Osteocyte (in vitro differentiated cells): ENCODE data around the gene DNM3. TPM values are rescaled to one million over a fixed set of nuclear protein-coding genes. Genes with fewer than 3 reads are reported as not detected.

ENCODE experiments used
- DNase-seq: peaks from one replicate; pipeline ENCODE4 v3.0.0; 2021; ENCODE audit warnings: mixed read lengths; ENCODE audit not compliant: unreplicated experiment; ENCODE audit errors: extremely low spot score
- H3K27ac Mint-ChIP-seq: one replicate; pipeline ENCODE4 v1.8.0; 2021; ENCODE audit warnings: mild to moderate bottlenecking, mixed read lengths; ENCODE audit not compliant: unreplicated experiment
- H3K27me3 Mint-ChIP-seq: one replicate; pipeline ENCODE4 v1.8.0; 2021; ENCODE audit warnings: mixed read lengths; ENCODE audit not compliant: unreplicated experiment
- H3K36me3 Mint-ChIP-seq: one replicate; pipeline ENCODE4 v1.8.0; 2021; ENCODE audit warnings: mixed read lengths; ENCODE audit not compliant: unreplicated experiment
- H3K4me1 Mint-ChIP-seq: one replicate; pipeline ENCODE4 v1.8.0; 2021; ENCODE audit warnings: mixed read lengths; ENCODE audit not compliant: unreplicated experiment
- H3K4me3 Mint-ChIP-seq: one replicate; pipeline ENCODE4 v1.8.0; 2021; ENCODE audit warnings: mild to moderate bottlenecking, moderate library complexity, mixed read lengths; ENCODE audit not compliant: unreplicated experiment
- H3K9me3 Mint-ChIP-seq: one replicate; pipeline ENCODE4 v1.8.0; 2021; ENCODE audit warnings: mixed read lengths; ENCODE audit not compliant: unreplicated experiment
- total RNA-seq: library from RNA; stranded (reverse); gene quantifications from 2 replicates; pipeline ENCODE4 v1.2.1, GENCODE V29; 2021
- TF ChIP-seq, protein P1 (sequence below): fragments of 200-600 bp; sonication (generic); IDR thresholded peaks from 2 replicates; pipeline ENCODE4 v1.5.0; 2021; ENCODE audit warnings: antibody characterized with exemption, mild to moderate bottlenecking, moderate library complexity

DNM3 gene
- total RNA-seq, 1 donor from 2014 or later = 3.7 TPM

DNA sequence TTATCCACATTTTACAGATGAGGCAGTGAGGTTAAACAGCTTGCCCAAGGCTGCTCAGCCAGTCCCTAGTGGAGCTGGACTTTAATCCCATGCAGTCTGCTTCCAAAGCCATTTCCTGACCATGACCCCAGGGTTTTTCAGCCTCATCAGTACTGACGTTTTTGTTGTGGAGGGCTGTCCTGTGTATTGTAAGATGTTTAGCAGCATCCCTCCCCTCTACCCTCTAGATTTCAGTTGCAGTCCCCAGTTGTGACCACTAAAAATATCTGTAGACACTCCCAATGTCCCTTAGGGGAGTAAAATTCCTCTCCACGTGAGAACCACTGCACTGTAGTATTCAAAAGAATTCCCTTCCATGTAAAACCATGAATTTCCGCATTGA lies 549.0 kb downstream of the DNM3 start:
- TF ChIP-seq, protein P1, sequence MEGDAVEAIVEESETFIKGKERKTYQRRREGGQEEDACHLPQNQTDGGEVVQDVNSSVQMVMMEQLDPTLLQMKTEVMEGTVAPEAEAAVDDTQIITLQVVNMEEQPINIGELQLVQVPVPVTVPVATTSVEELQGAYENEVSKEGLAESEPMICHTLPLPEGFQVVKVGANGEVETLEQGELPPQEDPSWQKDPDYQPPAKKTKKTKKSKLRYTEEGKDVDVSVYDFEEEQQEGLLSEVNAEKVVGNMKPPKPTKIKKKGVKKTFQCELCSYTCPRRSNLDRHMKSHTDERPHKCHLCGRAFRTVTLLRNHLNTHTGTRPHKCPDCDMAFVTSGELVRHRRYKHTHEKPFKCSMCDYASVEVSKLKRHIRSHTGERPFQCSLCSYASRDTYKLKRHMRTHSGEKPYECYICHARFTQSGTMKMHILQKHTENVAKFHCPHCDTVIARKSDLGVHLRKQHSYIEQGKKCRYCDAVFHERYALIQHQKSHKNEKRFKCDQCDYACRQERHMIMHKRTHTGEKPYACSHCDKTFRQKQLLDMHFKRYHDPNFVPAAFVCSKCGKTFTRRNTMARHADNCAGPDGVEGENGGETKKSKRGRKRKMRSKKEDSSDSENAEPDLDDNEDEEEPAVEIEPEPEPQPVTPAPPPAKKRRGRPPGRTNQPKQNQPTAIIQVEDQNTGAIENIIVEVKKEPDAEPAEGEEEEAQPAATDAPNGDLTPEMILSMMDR = no peak
- Mint-ChIP-seq H3K9me3 (no peaks in the 10 kb centered on the region), H3K36me3 (peaks cover 16% of the 10 kb centered on the region), H3K4me3 (no peak overlapping the region), H3K27me3 (no peaks in the 10 kb centered on the region), H3K27ac (peak overlapping the region; percentile 86), H3K4me1 (peaks cover 62% of the 10 kb centered on the region)
- no peak for DNase-seq

DNA sequence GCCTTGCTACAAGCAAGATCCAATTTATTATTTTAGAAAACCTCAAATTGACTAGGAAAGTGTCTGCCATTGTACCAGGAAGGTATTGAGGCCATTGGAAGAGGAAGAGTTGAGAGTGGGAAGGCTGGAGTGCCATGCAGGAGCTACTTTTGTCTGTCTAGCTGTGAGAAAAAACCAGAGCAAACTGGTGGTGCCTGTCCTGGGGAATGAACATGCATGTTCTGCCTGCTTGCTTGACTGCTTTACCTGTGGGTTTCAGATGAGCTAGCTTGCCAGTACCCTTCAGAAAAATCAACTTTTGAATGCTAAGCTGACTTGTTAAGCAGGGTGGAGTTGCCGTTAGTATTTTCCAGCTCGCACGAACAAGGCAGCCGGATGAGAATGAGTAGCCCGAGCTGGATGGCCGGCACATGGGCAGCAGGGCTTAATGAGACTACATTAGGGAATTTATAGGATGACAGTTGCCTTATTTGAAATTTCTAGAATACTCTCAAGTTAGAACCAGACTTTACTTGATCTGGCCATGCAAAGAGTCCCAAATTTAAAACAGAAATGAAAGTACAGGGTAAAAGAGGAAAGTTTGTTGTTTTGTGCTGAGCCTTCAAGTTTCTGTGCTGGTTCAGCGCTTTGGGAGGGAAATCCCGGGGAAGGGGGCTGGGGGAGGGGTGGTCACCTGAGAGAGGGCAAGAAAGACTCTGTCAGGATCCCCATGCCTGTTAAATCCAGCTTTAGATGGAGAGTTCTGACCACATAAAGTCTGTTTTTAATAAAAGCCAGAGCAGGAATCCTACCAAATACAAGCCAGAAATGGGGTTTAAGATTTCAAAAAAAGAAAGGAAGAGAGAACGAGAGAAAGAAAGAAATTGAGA lies 549.6 kb downstream of the DNM3 start:
- H3K27me3 Mint-ChIP-seq = no peaks in the 10 kb centered on the region
- no peaks in the 10 kb centered on the region for H3K9me3 Mint-ChIP-seq
- H3K36me3 Mint-ChIP-seq = peaks cover 16% of the 10 kb centered on the region
- peak overlapping the region; percentile 26 for H3K4me3 Mint-ChIP-seq
- TF ChIP-seq, protein P1 = no peak
- H3K27ac Mint-ChIP-seq = peak overlapping the region; percentile 86
- no peak for DNase-seq
- peaks cover 62% of the 10 kb centered on the region for H3K4me1 Mint-ChIP-seq

DNA sequence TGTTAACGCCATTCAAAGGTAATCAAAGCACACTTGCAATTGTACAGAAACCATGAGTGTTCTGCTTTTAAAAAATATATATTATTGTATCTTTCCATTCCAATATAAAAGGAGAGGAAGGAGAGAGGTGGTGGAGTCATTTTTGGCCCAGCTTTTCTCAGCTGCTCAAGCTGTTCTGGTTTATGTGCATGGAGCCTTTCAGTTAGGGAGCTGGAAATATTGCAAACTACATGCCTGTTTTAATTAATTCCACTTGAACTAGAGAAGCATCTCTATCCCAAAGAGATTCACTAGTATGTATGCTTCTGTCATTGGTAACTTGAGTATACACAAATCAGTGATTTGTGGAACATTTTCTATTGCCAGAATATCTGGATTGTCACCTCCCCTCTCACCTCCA lies 550.7 kb downstream of the DNM3 start:
- Mint-ChIP-seq H3K9me3 (no peaks in the 10 kb centered on the region), H3K4me3 (no peak overlapping the region), H3K36me3 (peaks cover 16% of the 10 kb centered on the region), H3K27me3 (no peaks in the 10 kb centered on the region), H3K27ac (peak overlapping the region; percentile 86), H3K4me1 (peaks cover 60% of the 10 kb centered on the region)
- TF ChIP-seq, protein P1 = no peak
- no peak for DNase-seq

DNA sequence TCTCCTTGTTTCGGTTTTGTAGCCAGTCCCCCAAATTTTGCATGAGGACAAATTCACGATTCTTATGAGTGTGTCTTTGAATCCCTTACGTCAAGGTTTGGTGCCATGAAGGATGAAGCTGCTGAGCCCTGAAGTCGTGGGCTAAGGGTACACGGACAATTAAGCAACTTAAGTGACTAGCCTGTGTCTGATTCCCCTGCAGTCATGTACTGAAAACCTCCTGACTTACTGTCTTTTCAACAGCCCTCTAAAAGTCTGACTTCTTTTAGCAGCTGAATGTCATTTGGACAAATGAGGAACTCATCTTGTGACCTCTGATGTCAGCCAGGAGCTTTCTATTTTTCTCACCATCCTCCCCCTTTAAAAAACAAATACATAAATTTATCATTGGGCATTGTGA lies 552.1 kb downstream of the DNM3 start:
- Mint-ChIP-seq H3K36me3 (peaks cover 16% of the 10 kb centered on the region), H3K27ac (peak overlapping the region; percentile 50), H3K4me1 (peaks cover 70% of the 10 kb centered on the region)

More for the DNA sequence above, 552.1 kb downstream of the DNM3 start:
- DNase-seq = no peak
- no peaks in the 10 kb centered on the region for H3K27me3 Mint-ChIP-seq
- H3K9me3 Mint-ChIP-seq = no peaks in the 10 kb centered on the region
- H3K4me3 Mint-ChIP-seq = no peak overlapping the region
- TF ChIP-seq, protein P1 = no peak
